Omental fat pad (tissue), 4 donors: ENCODE results near the gene CTU2. TPM values are rescaled to one million over a fixed set of nuclear protein-coding genes. Genes with fewer than 3 reads are reported as not detected.

Source experiments
- ATAC-seq: fragments of 150-250 bp; one replicate; pipeline ENCODE4 v1.9.1; 2016; ENCODE audit warnings: mild to moderate bottlenecking, moderate library complexity; ENCODE audit not compliant: low FRiP score
- DNase-seq: peaks from one replicate; pipeline ENCODE4 v3.0.0-alpha.2; 2019; ENCODE audit warnings: low spot score
- total RNA-seq, 4 donors: library from RNA; depleted of rRNA; stranded (reverse); fragments of >200 nt; gene quantifications; one replicate each; pipeline ENCODE4 v1.1.0, GENCODE V29; 2016
- TF ChIP-seq, protein P1 (sequence below), 3 donors: fragments of 450-650 bp; IDR thresholded peaks; one replicate each; pipeline ENCODE4 v1.5.1; 2016 to 2017; ENCODE audit warnings: antibody characterized with exemption in 3 of 3, mild to moderate bottlenecking in 3 of 3, moderate library complexity in 2 of 3

CTU2 gene
- total RNA-seq, 4 donors from 2014 or later, result 6.8 to 23.7 (median 10.2) TPM

DNA sequence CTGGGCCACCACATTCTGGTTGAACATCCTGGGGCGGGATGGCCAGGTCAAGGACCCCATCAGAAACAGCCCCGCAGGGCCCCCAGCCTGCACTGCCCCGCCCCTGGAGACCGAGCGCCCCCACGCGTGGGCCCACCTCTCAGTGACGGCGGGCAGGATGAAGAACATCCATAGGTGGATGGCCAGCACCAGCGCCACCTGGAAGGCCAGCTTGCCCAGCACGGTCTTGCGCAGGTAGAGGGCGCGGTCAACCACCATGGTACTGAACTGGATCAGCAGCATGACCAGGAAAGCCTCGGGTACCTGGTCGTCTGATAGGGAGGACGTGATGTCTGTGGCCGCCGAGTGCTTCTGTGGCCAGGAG, 13.6 kb downstream of the CTU2 start:
- no peak for ATAC-seq
- TF ChIP-seq, protein P1, sequence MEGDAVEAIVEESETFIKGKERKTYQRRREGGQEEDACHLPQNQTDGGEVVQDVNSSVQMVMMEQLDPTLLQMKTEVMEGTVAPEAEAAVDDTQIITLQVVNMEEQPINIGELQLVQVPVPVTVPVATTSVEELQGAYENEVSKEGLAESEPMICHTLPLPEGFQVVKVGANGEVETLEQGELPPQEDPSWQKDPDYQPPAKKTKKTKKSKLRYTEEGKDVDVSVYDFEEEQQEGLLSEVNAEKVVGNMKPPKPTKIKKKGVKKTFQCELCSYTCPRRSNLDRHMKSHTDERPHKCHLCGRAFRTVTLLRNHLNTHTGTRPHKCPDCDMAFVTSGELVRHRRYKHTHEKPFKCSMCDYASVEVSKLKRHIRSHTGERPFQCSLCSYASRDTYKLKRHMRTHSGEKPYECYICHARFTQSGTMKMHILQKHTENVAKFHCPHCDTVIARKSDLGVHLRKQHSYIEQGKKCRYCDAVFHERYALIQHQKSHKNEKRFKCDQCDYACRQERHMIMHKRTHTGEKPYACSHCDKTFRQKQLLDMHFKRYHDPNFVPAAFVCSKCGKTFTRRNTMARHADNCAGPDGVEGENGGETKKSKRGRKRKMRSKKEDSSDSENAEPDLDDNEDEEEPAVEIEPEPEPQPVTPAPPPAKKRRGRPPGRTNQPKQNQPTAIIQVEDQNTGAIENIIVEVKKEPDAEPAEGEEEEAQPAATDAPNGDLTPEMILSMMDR (IDR thresholded peaks at IDR 0.05), result no peak
- no peak for DNase-seq

DNA sequence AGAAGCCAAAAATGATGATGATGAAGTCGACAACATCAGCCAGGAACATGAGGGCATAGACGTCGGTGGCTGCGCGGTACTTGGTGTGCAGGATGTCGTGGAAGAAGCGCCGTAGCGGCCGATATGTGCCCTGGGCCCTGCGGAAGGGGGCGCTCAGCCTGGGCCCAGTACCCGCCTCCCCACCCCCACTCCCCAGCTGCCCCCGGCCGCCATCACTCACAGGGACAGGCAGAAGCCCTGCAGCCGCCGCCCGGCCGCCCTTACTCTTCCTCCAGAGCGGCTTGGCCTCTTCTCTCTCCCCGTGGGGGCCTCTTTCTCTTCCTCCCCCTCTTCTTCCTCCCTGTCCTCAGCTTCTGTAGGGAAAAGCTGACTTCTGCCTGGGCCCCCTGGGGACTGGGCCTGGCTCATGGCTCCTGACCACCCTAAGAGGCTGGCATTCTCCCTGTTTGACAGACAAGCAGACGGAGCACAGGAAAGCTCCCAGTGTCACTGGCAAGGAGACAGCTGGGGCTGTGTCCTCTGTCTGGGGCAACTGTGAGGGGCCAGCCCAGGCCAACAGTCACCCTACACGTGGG, 14.2 kb downstream of the CTU2 start:
- DNase-seq (no peak), ATAC-seq (no peak)
- TF ChIP-seq, protein P1 (IDR thresholded peaks at IDR 0.05), result no peak

DNA sequence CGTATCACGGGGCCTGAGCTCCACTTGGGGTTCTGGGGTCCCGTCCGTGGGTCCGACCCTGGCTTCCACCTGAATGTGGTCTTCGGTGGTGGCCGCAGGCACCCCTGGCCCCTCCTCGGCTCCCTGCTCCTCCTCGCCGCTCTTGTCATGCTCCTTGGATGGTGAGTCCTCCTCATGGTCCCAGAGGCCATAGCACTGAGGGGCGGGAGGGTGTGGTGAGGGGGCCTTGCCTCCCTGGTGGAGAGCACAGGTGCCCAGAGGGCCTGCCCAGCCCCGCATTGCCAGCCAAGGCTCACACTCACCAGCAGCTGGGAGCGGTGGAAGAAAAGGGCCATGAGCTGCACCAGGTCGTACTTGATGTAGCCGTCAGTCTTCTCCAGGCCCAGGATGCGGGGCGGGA, 14.9 kb downstream of the CTU2 start:
- ATAC-seq (no peak), DNase-seq (no peak)
- TF ChIP-seq, protein P1 (IDR thresholded peaks at IDR 0.05), result no peak

GRCh38 chr16:88721815-88722755, 15.8 kb downstream of the CTU2 start:
- ATAC-seq (no peak), DNase-seq (no peak)
- TF ChIP-seq, protein P1 (IDR thresholded peaks at IDR 0.05), result no peak

DNA sequence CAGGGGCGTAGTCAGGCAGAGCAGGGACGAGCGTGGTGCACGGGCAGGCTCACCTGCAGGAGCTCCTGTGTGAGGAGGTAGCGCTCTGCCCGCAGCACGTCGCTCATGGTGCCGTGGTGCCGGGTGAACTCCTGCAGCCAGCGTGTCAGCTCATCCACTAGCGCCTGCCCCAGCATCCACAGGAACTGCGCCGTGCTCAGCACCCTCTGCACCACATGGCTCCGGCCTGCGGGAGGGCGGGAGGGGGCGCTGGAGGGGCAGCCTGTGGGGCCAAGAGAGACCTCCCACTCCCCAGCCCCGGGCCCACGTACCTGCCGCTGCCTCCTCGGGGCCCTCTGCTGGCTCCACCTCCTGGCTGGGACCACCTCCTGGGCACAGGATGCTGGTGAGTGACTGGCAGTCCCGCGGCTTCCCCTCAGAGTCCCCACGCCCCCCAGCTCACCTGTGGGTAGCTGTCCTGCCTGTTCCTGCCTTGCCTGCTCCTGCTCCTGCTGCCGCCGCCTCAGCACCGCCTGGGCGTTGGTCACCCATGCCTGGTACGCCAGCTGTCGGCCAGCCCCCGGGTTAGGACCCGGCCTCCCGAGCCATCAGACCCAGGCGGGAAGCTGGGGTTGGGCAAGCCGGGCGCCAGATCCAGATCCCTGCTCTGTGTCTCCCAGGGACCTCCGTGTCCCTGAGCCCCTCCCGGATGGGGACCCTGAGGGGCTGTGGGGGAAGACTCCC, 16.6 kb downstream of the CTU2 start:
- ATAC-seq (no peak), DNase-seq (no peak)
- TF ChIP-seq, protein P1 (IDR thresholded peaks at IDR 0.05), result no peak

- ATAC-seq (no peak), DNase-seq (no peak)
- TF ChIP-seq, protein P1 (IDR thresholded peaks at IDR 0.05), result no peak
Measured at GRCh38 chr16:88723507-88723887, 17.2 kb downstream of the CTU2 start.
